ENCODE measurements around the gene DHX30. TPM values are rescaled to one million over a fixed set of nuclear protein-coding genes. Genes with fewer than 3 reads are reported as not detected.

Gene DHX30
- total and polyA plus RNA-seq, 9 of the 15 experiments (the other 6 are each of a cell fraction or from before 2014, with no cell fraction given): 12.3 to 158 (median 79.0) TPM

GRCh38 chr3:47871389-47871788 lies 68.5 kb downstream of the DHX30 start (continued):
- peak; percentile 73; the same call in 1 of the 2 replicates for TF ChIP-seq MITF (IDR thresholded peaks at IDR 0.05)
- TF ChIP-seq ZBTB26 (CRISPR knock-in tag; IDR thresholded peaks at IDR 0.05): no peak
- TF ChIP-seq NR2F6 (CRISPR knock-in tag; IDR thresholded peaks at IDR 0.05): no peak
- no peak; the same call in 1 of the 2 replicates for TF ChIP-seq ATF7 (IDR thresholded peaks at IDR 0.05)
- no peak for TF ChIP-seq OTX1 (CRISPR knock-in tag; IDR thresholded peaks at IDR 0.05)
- 0 out of 2 replicates have a peak, but pooled peaks have one; percentile 15 for TF ChIP-seq SMC3 (conservative IDR thresholded peaks at IDR 0.05; ENCODE audit: insufficient read depth, low read depth, low read length)
- no peak for TF ChIP-seq ZNF583 (CRISPR knock-in tag; IDR thresholded peaks at IDR 0.05)
- no peak for TF ChIP-seq ARHGAP35 (IDR thresholded peaks at IDR 0.05; ENCODE audit: partially characterized antibody)
- TF ChIP-seq CC2D1A (IDR thresholded peaks at IDR 0.05): no peak
- TF ChIP-seq CTBP1 (IDR thresholded peaks at IDR 0.05; ENCODE audit: borderline replicate concordance): peak; percentile 82; the same call in 1 of the 2 replicates
- TF ChIP-seq ZMIZ1 (IDR thresholded peaks at IDR 0.05; ENCODE audit: low read depth in 2 of 2, low read length in 2 of 2): no peak
- TF ChIP-seq ZNF175 (CRISPR knock-in tag; IDR thresholded peaks at IDR 0.05; ENCODE audit: low read depth): no peak
- TF ChIP-seq RB1 (IDR thresholded peaks at IDR 0.05; ENCODE audit: low read depth): no peak
- TF ChIP-seq MAX (CRISPR knock-in tag; IDR thresholded peaks at IDR 0.05): peak; percentile 75
- no peak for TF ChIP-seq ZBTB34 (CRISPR knock-in tag; IDR thresholded peaks at IDR 0.05)
- no peak for TF ChIP-seq ZNF740 (CRISPR knock-in tag; IDR thresholded peaks at IDR 0.05)
- no peak for TF ChIP-seq ZNF740 (tag; IDR thresholded peaks at IDR 0.05)
- TF ChIP-seq NCOA4 (IDR thresholded peaks at IDR 0.05; ENCODE audit: partially characterized antibody): no peak
- no peak for TF ChIP-seq ZNF668 (CRISPR knock-in tag; IDR thresholded peaks at IDR 0.05)
- TF ChIP-seq TEAD1 (CRISPR knock-in tag; IDR thresholded peaks at IDR 0.05): no peak
- peak; percentile 35; the same call in 1 of the 2 replicates for TF ChIP-seq ZNF263 (CRISPR knock-in tag; IDR thresholded peaks at IDR 0.05; ENCODE audit: borderline replicate concordance)
- TF ChIP-seq ZBED1 (IDR thresholded peaks at IDR 0.05): no peak
